Glomerular visceral epithelial cell (primary cell): ENCODE measurements around the gene MZB1.
"Not testable (repeated sequence)": the region's sequence is repeated elsewhere in the genome, so short reads cannot be mapped to it uniquely, and the experiment has no call there.

Experiments used
- DNase-seq: peaks from one replicate; pipeline ENCODE4 v3.0.0-alpha.2; 2016; ENCODE audit errors: extremely low spot score

MZB1 gene

GRCh38 chr5:139374909-139375308 lies 14.8 kb downstream of the MZB1 start:
- no peak for DNase-seq

- DNase-seq: peak; percentile 62
Measured at GRCh38 chr5:139371482-139372435, 18.0 kb downstream of the MZB1 start.

- DNase-seq: no peak
Measured at GRCh38 chr5:139369181-139369580, 20.5 kb downstream of the MZB1 start.

- no peak for DNase-seq
Measured at GRCh38 chr5:139368613-139369012, 21.1 kb downstream of the MZB1 start.

- DNase-seq: no peak
Measured at GRCh38 chr5:139364466-139364865, 25.2 kb downstream of the MZB1 start.

GRCh38 chr5:139363937-139364336 lies 25.8 kb downstream of the MZB1 start:
- DNase-seq: no peak

GRCh38 chr5:139361835-139362429 lies 27.8 kb downstream of the MZB1 start:
- no peak for DNase-seq

- no peak for DNase-seq
Measured at GRCh38 chr5:139360384-139360783, 29.3 kb downstream of the MZB1 start.

- no peak for DNase-seq
Measured at GRCh38 chr5:139358064-139358463, 31.6 kb downstream of the MZB1 start.

- not testable (repeated sequence) for DNase-seq
Measured at GRCh38 chr5:139355900-139356299, 33.8 kb downstream of the MZB1 start.

GRCh38 chr5:139354186-139354585 lies 35.5 kb downstream of the MZB1 start:
- no peak for DNase-seq

GRCh38 chr5:139347863-139348262 lies 41.9 kb downstream of the MZB1 start:
- DNase-seq: not testable (repeated sequence)

GRCh38 chr5:139345442-139345841 lies 44.3 kb downstream of the MZB1 start:
- DNase-seq: not testable (repeated sequence)

- DNase-seq: no peak
Measured at GRCh38 chr5:139344177-139344576, 45.5 kb downstream of the MZB1 start.

GRCh38 chr5:139343476-139343875 lies 46.2 kb downstream of the MZB1 start:
- DNase-seq: no peak

- no peak for DNase-seq
Measured at GRCh38 chr5:139342423-139342723, 47.3 kb downstream of the MZB1 start.

- peak; percentile 99 for DNase-seq
Measured at GRCh38 chr5:139341689-139342422, 47.9 kb downstream of the MZB1 start, which contains the start of gene PAIP2. TSS of gene PAIP2 (plus strand) at chr5:139341854. CDS start at chr5:139363785, 21,931 bp downstream.

- DNase-seq: no peak
Measured at GRCh38 chr5:139341187-139341688, 48.5 kb downstream of the MZB1 start.

- DNase-seq: no peak
Measured at GRCh38 chr5:139340051-139340450, 49.7 kb downstream of the MZB1 start.
